ENCODE measurements around the gene SLC16A5. TPM values are rescaled to one million over a fixed set of nuclear protein-coding genes. Genes with fewer than 3 reads are reported as not detected.
"Not testable (repeated sequence)": the region's sequence is repeated elsewhere in the genome, so short reads cannot be mapped to it uniquely, and the experiment has no call there.

Gene SLC16A5
- total RNA-seq, 2 experiments from 2014 or later: not detected

GRCh38 chr17:75135946-75136345 lies 48.2 kb downstream of the SLC16A5 start:
- H4K20me1 ChIP-seq (ENCODE audit: insufficient read depth, low read length): no peaks in the 10 kb centered on the region
- H3K4me2 ChIP-seq (ENCODE audit: low read length): no peak overlapping the region
- H2AFZ ChIP-seq (ENCODE audit: low read length): no peak overlapping the region
- no peak overlapping the region for H3K27ac ChIP-seq (ENCODE audit: low read depth, low read length, poor library complexity, severe bottlenecking)
- H3K9me3 ChIP-seq (ENCODE audit: low read length): no peaks in the 10 kb centered on the region
- peaks cover 64% of the 10 kb centered on the region for H3K36me3 ChIP-seq (ENCODE audit: insufficient read depth, low read length)
- intact Hi-C loops (cut with micrococcal nuclease; ENCODE audit: unreplicated experiment): no loop called here
- no peaks in the 10 kb centered on the region for H3K9me2 ChIP-seq (ENCODE audit: insufficient read depth, low read length)
- ChIA-PET POLR2A (no interaction called here), CTCF (ENCODE audit: unreplicated experiment) (no interaction called here)
- peaks cover 21% of the 10 kb centered on the region for H3K4me1 ChIP-seq (ENCODE audit: insufficient read depth, low read length, poor library complexity, severe bottlenecking)
- H3K79me2 ChIP-seq (ENCODE audit: insufficient read depth, low read depth, low read length): peaks cover 3% of the 10 kb centered on the region; the same call in 1 of the 2 replicates
- DNase-seq (ENCODE audit: low spot score): no peak
- TF ChIP-seq CTCF (conservative IDR thresholded peaks at IDR 0.05; ENCODE audit: low read length) (no peak), EZH2phosphoT487 (IDR thresholded peaks at IDR 0.05; ENCODE audit: borderline replicate concordance, low read depth, low read length) (no peak)
- H3K4me3 ChIP-seq (ENCODE audit: low read depth, low read length, poor library complexity, severe bottlenecking): no peak overlapping the region
- no TSS peak for BruUV-seq (replicated peaks)

DNA sequence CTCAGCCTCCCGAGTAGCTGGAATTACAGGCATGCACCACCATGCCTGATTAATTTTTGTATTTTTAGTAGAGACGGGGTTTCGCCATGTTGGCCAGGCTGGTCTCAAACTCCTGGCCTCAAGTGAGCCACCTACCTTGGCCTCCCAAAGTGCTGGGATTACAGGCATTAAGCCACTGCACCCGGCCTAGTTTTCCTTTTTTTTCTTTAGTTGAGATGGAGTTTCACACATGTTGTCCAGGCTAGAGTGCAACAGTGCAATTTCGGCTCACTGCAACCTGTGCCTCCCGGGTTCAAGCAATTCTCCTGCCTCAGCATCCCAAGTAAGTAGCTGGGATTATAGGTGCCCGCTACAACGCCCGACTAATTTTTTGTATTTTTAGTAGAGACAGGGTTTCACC lies 50.0 kb downstream of the SLC16A5 start:
- BruUV-seq (replicated peaks); H3K4me3 ChIP-seq (ENCODE audit: low read depth, low read length, poor library complexity, severe bottlenecking); H3K9me3 ChIP-seq (ENCODE audit: low read length); H4K20me1 ChIP-seq (ENCODE audit: insufficient read depth, low read length); H3K27ac ChIP-seq (ENCODE audit: low read depth, low read length, poor library complexity, severe bottlenecking); intact Hi-C loops (cut with micrococcal nuclease; ENCODE audit: unreplicated experiment); H3K4me2 ChIP-seq (ENCODE audit: low read length); H2AFZ ChIP-seq (ENCODE audit: low read length); H3K9me2 ChIP-seq (ENCODE audit: insufficient read depth, low read length); CTCF ChIA-PET (ENCODE audit: unreplicated experiment); H3K79me2 ChIP-seq (ENCODE audit: insufficient read depth, low read depth, low read length); DNase-seq (ENCODE audit: low spot score): not testable (repeated sequence)
- Histone ChIP-seq H3K36me3 (ENCODE audit: insufficient read depth, low read length) (peaks cover 81% of the 10 kb centered on the region), H3K4me1 (ENCODE audit: insufficient read depth, low read length, poor library complexity, severe bottlenecking) (peaks cover 18% of the 10 kb centered on the region)
- POLR2A ChIA-PET: interaction anchor here (0.7 to 1.9 kb wide), 3 partner anchors 15 to 25 kb away, joined by 3 to 10 read pairs (median 4); partner anchors contain the start of gene JPT1

DNA sequence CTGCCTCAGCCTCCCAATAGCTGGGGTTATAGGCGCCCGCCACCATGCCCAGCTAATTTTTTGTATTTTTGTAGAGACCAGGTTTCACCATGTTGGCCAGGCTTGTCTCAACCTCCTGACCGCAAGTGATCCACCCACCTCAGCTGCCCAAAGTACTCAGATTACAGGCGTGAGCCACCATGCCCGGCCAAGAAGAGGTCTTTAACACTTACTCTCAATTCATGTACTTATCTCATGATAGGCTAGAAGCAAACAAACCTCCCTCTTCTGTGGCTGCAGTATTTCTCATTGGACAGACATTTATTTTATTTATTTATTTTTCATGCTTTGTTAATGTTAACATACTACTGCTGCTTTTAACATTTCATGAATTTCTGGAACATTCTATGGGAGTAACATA lies 50.8 kb downstream of the SLC16A5 start:
- Histone ChIP-seq H3K79me2 (ENCODE audit: insufficient read depth, low read depth, low read length) (no peaks in the 10 kb centered on the region), H2AFZ (ENCODE audit: low read length) (no peak overlapping the region), H3K4me2 (ENCODE audit: low read length) (no peak overlapping the region), H3K9me3 (ENCODE audit: low read length) (no peaks in the 10 kb centered on the region), H3K27ac (ENCODE audit: low read depth, low read length, poor library complexity, severe bottlenecking) (no peak overlapping the region), H3K36me3 (ENCODE audit: insufficient read depth, low read length) (peaks cover 89% of the 10 kb centered on the region), H3K4me1 (ENCODE audit: insufficient read depth, low read length, poor library complexity, severe bottlenecking) (peaks cover 12% of the 10 kb centered on the region), H3K9me2 (ENCODE audit: insufficient read depth, low read length) (no peaks in the 10 kb centered on the region), H3K4me3 (ENCODE audit: low read depth, low read length, poor library complexity, severe bottlenecking) (no peak overlapping the region), H4K20me1 (ENCODE audit: insufficient read depth, low read length) (no peaks in the 10 kb centered on the region)
- intact Hi-C loops (cut with micrococcal nuclease; ENCODE audit: unreplicated experiment): no loop called here
- ChIA-PET CTCF (ENCODE audit: unreplicated experiment) (no interaction called here), POLR2A (interaction anchor here (1.4 to 1.9 kb wide), 2 partner anchors 14 to 16 kb away, joined by 4 to 10 read pairs; partner anchors contain the start of gene JPT1)
- TF ChIP-seq EZH2phosphoT487 (IDR thresholded peaks at IDR 0.05; ENCODE audit: borderline replicate concordance, low read depth, low read length): no peak
- no peak for TF ChIP-seq CTCF (conservative IDR thresholded peaks at IDR 0.05; ENCODE audit: low read length)
- no peak for DNase-seq (ENCODE audit: low spot score)
- no TSS peak for BruUV-seq (replicated peaks)

Measured in OCI-LY7 (cell line).